ENCODE measurements around the gene LRRC73. TPM values are rescaled to one million over a fixed set of nuclear protein-coding genes. Genes with fewer than 3 reads are reported as not detected.

The LRRC73 gene
- total and polyA plus RNA-seq, 9 of the 15 experiments (the other 6 are each of a cell fraction or from before 2014, with no cell fraction given): 0.07 to 0.55 (median 0.16) TPM; not detected in 3

GRCh38 chr6:43516697-43517504, 6.8 kb upstream of the LRRC73 start, which contains the start of the genes POLR1C and YIPF3 (continued):
- TF ChIP-seq NR2C2 (CRISPR knock-in tag; IDR thresholded peaks at IDR 0.05) (no peak), NR2C2 (tag; IDR thresholded peaks at IDR 0.05) (peak; percentile 82), KAT8 (IDR thresholded peaks at IDR 0.05; ENCODE audit: low read depth) (no peak), ARID4B (CRISPR knock-in tag; IDR thresholded peaks at IDR 0.05) (peak; percentile 96), FOXA1 (IDR thresholded peaks at IDR 0.05; ENCODE audit: borderline replicate concordance) (no peak), EP400 (IDR thresholded peaks at IDR 0.05) (peak; percentile 99), ZNF511 (CRISPR knock-in tag; IDR thresholded peaks at IDR 0.05) (peak; percentile 28; the same call in 1 of the 2 replicates), TCF7 (IDR thresholded peaks at IDR 0.05; ENCODE audit: borderline replicate concordance) (no peak), PBX2 (CRISPR knock-in tag; IDR thresholded peaks at IDR 0.05; ENCODE audit: low read depth) (no peak), PBX2 (tag; conservative IDR thresholded peaks at IDR 0.05; ENCODE audit: low read depth) (no peak), TFAP4 (CRISPR knock-in tag; IDR thresholded peaks at IDR 0.05; ENCODE audit: borderline replicate concordance) (peak; percentile 85), ESRRB (CRISPR knock-in tag; IDR thresholded peaks at IDR 0.05; ENCODE audit: borderline replicate concordance) (0 out of 2 replicates have a peak, but pooled peaks have one; percentile 21), CXXC5 (CRISPR knock-in tag; IDR thresholded peaks at IDR 0.05) (peak; percentile 89), RBM17 (IDR thresholded peaks at IDR 0.05; ENCODE audit: borderline replicate concordance, low read depth, low read length) (no peak)

Measured in K562 (cell line).